ENCODE measurements around the gene VIPR1.

The VIPR1 gene

DNA sequence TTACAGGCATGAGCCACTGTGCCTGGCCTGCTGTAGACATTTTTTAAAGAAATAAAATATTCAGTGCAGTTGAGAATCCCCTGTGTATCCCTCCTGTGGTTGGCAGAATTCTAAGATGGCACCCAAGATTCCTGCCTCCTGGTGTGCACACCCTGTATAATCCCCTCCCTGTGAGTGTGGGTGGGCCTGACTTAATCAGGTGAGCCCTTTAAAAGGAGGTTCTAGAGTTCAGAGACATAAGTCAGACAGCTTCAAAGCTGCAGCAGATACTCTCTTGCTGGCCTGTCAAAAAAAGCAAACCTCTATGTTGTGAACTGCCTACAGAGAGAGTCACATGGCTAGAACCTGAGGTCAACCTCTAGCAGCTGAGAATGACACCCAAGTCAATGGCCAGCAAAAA lies 7.0 kb upstream of the VIPR1 start:
- DNase-seq, result no peak

DNA sequence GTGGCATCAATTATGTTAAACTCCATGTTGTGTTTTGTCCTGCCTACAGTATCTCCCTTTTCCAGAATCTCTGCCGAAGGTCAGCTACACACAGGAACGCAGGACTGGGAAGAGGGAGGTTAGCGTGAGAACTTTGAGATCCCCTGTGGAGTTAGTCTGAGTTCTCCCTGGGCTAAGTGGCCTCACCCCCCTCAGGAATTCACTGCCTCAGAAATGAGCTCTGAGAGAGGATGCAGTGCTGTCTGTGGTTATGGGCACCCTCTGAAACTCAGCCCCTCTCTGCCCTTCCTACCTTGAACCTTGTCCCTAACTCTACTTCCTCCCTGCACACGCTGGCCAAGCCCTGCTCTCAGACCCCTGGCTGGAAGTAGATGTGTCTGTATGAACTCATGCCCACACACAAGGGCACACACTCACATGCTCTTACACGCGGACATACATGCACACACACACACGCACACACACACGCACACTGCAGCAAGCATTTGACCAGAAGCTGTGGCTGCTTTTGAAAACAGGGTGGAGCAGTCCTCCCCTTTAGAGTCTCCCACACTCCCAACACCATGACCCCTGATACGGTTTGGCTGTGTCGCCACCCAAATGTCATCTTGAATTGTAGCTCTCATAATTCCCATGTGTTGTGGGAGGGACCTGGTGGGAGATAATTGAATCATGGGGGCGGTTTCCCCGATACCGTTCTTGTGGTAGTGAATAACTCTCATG lies 5.3 kb upstream of the VIPR1 start:
- DNase-seq, result no peak

DNA sequence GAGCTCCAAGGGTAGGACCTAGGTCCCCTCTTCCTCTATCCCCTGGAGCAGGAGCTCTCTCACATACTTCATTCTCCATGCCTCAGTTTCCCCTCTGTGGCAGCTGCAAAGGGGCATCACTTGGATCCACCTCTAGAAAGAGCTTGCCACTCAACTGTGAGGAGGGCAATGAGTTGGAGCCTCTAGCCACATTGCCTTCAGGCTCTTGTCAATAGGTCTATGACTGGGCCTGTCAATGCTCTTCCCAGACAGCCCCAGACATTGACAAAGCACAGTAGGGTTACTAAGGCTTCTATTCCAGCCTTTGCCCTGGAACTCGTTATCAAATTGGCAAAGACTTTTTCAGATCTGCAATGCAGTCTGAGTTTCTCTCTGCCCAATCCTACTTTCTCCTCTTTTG lies 4.4 kb upstream of the VIPR1 start:
- DNase-seq, result no peak

DNA sequence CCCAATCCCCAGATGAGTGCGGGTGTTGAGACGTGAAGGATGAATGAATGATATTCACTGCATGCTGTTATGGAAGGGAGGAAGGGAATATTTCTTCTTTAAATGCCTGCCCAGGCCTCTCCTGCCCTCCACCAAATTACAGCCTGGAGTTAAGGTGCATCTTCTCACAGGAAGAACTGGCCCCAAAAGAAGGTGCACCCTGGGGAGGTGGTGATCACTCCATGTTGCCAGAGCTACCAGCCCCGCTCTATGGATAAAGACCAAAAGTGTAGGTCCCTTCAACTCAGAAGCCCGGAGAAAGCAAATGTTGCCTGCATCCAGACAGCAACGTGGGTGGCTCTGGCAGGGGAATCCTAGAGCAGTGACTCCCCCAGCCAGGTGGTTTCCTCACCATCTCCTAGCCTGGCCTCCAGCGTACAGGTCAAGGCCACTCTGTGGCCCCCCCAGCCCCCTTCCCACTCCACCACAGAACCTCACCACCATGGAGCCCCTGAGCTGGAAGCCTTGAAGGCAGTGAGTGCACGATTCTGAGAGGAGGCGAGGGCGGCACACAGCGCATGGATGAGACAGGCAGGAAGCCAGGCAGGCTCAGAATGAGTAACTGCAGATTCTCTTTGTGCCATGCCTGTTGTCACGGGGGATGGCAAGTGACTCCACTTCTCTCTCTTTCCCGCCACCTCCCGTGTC lies 3.5 kb upstream of the VIPR1 start:
- DNase-seq, result no peak

DNA sequence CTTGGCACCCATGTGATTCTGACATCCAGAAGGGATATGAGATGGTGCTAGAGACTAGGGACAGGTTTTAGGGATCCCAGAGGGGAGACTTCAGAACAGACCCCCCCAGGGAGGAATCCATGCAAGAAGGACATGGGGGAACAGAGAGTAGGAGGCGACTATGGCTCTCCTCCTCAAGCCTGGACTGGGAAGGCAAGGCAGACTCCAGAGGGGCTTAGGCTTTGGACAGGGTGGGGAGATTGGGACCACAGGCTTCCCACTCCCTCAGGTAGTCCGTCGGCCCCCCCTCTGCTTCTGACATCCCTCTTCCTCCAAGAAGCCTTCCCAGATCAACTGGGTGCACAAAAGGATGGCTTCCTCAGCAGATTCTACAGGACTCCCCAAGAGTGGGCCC lies 3.0 kb upstream of the VIPR1 start:
- DNase-seq, result no peak

DNA sequence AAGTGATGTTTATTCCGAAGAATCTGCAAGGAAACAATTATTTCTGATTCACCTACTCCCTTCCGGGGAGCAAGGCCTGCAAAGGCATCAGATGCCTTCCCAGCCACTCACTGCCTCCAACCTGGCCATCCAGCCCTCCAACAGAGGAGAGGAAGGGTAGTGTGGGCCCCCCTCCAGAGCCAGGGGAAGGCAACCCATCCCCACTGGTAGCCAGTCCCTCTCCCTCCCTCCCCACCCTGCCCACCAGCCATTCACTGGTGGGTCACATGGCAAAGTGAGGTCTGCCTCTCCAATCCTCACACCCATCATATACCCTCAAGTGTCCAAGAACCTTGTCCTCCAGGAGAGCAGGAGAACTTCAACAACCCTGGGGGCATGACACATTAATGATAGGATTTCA lies 2.4 kb upstream of the VIPR1 start:
- DNase-seq, result no peak

DNA sequence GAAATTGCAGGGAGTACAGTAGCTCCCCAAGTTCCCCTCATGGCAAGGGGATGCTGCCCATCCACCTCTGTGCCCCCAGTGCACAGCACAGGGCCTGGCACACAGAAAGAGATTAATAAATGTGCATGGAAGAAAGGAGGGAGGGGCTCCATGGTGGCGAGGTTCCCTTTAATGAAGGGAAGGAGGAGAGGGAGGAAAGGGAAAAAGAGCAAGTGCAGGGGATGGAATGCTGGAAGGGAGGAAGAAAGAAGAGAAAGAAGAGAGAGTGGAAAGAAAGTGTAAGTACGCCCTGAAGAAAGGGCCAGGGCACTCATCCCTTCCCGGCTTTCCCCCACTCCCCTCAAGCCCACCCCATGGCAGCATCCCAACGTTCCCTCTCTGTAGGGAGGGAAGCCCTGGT lies 1.5 kb upstream of the VIPR1 start:
- DNase-seq, result no peak

DNA sequence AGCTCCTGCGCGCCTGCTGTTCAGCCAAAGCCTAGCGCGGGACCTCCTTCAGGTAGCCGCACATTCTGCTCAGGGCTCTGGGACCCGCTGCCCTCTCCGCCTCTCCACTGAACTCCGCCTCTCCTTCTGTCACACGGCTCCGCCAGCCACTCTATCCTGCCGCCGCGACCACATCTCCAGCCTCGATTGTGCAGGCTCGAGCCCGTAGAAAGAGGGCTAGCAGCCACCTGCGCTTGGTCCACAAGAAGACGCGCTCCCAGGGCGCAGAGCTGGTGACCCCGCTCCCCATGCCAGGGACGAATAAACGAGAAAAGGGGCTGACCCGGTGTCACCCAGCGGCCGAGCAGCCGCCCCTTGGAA lies 1.1 kb upstream of the VIPR1 start:
- no peak for DNase-seq

DNA sequence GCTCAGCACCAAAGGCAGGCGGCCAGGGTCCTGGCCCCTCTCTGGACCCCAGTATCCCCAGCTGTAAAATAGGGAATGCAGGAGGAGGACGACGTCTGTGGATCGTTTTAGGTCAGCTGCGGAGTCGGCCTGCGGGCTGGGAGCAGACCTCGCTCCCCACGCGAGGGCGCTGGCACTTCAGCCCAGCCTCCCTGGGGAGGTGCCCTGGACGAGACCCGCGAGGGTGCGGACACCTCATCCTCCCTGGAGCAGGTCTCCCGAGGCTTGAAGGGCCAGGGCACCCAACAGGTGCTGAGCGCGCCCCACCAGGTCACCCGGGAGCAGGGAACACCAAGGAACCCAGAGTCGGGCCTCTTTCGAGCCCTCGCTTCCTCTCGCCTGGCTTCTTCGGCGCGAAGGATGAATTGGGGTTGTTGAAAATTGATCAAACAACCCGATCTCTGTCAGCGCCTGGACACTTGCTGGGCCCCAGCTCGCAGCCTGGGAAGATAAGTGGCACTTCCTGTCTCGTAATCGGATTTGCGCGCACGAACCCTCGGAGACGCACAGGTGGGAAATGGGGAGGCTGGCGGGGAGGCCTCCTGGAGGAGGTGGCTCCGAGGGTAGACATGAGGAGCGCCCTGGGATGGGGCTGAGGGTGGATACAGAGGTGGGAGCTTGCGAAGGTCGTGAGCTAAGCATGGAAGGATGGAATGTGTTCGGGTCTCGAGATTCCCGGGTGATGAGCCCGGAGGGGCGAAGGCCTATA lies 588 bp upstream of the VIPR1 start:
- no peak for DNase-seq

DNA sequence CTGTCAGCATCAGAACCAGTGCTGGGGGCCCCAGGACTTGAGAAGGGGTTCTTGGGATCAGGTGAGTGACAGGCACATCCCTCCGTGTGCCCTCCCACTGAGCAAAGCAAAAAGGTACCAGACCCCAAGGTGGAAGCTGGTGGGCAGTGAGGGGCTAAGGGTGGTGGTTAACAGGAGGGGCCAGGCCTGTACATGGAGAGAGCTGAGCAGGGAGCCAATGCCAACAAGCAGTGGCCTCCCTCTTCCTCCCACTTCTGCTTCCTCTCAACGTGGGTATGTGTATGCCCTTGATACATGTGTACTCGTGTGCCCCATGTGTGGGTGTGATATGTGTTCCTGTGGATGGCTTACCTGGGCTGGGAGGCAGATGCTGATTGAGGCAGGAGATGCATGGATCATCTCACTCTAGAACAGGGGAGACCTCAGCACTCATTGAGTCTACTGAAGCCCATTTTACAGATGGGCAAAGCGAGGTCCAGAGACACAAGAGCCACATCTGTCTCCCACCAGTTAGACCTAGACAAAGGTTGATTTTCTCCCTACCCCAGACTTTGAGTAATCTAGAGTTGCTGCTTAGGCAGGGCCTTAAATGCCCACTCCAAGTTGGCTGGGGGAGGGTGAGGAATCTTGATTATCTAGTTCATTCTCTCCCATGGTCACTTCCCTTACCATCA lies 945 bp downstream of the VIPR1 start:
- no peak for DNase-seq

DNA sequence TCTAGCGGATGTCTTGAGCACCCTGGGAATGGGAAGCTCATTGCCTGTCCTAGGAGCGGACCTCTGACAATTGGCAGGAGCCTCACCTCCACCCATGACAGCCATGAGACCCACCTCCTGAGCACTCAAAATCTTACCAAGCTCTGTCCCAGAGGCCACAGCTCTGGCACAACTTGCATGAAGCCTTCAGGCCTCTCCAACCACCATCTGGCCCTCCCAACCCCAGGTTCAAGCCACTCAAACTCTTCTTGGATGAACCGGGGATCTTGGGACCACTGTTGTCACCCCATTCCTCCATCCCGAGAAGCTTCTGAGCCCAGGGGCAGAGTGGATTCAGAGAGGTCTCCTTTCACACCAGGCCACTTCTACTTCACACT lies 1.5 kb downstream of the VIPR1 start:
- DNase-seq, result no peak

DNA sequence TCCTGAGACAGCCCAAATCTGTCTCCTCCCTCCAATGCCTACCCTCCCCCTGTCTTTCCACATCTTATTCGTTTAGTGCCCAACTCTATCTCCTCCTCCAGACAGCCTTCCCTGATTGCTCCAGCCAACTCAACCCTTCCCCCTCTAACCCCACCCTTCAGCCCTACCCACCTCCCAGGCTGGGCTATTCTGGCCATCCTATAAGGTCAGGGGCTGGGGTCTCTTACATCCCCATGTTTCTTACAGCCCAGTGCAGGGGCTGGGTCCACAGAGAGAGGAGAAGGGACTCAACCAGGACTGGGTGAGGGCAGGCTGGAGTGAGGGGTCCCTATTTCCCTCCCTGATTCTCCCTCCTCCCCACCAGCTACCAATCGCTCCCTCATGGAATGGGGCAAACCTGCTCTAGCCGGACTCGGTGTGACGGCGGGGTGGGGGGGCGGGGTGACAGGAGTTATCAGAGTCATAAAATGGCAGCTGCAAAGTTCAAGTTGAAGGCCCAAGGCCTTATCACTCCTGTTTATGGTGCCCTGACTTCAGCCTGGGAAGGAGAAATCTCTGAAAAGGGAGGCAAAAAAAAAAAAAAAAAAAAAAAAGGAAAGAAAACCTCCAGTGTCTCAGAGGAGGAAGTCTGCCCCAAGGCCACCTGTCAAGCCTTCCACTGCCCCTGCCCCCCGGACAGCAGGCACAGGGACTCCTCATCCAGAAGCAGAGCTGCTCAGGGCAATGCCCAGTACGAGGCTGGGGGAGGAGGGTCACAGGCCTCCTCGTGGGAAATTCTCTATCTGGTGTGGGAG lies 2.1 kb downstream of the VIPR1 start:
- DNase-seq, result no peak

DNA sequence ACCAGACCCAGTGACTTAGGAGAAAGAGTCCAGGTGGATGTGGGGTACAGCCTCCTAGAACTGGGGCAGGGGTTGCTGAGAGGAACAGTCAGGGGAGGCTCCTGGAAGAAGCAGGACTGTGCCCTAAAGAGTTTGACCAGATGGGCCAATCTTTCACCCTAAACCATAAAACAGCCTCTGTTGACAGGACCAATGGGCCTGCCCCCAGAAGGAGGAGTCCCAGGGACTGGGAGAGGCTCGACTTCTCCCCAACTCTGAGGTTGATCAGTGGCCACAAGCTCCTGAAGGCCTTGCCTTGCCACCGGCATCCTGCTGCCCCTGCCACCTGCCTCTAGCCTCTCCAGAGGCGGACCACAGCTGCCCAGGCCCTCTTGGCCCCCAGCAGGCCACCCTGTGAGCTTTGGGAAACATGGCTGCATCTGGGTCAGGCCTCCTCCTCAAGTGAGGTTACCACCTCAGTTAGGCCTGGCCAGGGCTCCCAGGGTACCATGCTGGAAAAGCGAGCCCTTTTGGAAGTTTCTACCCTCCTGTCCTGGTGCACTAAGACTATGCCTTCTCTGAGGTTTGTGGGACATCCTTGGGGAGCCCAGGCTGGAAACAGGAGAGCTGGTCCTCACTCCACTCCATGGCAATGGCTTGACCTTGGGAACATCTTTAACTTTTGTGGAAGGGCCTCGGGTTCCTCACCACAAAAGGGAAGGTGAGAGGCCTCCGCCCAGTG lies 2.8 kb downstream of the VIPR1 start:
- DNase-seq, result no peak

DNA sequence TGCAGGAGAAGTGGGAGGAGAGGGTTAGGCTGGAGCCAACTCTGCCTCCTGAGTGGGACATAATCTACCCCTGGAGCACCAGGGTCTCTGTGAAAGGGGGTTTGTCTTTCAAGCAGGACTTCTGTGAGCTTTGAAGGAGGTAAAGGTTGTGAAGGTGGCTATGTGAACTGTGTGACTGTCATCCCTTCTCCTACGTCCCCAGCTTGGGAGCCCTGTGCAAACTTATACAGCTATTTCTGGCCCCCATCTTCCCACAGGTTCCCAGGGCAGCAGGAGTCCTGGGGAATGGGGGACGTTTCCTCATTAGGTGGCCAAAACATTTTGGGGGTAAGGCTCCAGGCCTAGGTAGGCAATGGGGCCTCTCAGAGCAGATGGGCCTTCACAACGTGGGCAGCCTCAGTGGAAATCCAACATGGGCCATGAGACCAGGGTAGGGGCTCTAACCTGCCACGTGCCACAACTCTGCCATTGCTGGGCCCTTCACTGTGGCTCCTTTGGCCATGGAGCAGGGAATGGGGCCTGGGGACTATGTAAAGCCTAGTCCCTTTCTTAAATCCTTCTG lies 3.5 kb downstream of the VIPR1 start:
- no peak for DNase-seq

DNA sequence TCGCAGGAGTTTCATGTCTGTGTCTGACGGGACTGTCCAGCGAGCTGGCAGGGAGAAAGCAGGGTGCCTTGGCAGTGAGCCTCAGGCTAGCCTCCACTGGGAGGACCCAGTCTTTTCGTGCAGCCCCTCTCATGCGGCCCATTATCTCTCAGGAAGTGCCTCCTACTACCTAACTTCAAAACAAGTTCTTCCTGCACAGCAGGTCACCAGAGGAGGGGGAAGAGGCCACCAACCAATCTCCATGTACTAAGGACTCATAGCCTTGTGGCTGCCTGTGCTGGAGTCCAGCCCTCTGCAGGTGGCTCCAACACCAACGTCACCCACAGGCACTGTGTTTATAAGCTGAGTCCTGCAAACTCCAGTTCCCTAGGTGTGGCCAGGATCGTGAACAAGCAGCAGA lies 4.8 kb downstream of the VIPR1 start:
- DNase-seq, result no peak

DNA sequence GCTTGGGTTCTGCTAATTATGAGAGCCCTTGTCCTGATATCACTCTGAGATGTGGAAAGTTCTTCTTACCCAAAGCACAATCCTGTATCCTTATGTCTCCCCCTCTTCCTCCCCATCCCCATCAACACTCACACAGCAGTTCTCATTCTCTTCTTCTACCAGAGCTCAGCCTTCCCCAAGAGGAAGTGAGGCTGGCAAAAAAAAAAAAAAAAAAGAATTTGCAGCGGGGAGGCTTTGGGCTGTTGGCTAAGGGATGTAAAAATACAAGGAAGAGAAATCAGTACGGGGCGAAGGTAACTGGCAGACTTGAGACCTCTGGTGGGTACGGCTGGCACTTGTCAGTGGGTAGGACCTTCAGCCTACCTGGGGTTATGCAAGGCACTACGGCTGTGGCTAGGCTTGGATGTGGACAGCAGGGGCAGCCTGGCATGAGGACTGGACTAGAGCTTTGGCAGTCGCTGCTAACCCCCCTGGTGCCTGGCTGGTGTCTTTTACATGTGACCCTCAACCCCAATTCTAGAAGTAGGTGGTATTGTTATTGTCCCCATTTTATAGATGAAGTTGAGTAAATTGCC lies 5.4 kb downstream of the VIPR1 start:
- no peak for DNase-seq

DNA sequence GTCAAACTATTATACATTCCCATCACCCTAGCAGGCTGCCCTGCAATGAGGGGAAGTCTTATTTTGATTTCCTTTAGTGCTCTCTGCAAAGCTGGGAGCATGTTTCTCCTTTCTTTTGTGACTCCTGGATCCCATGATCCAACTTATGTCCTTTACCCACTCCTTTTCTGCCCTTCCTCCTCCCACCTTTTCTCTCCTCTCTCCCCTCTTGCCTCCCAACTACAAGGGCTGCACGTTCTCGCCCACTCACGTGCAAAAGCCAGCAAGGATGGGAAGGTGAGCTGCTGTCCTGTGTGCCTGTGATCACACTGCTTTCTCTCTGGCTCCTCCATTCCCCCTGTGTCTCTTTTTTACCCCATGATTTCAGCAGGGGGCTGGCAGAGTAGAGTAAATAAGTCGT lies 6.1 kb downstream of the VIPR1 start:
- DNase-seq, result no peak

DNA sequence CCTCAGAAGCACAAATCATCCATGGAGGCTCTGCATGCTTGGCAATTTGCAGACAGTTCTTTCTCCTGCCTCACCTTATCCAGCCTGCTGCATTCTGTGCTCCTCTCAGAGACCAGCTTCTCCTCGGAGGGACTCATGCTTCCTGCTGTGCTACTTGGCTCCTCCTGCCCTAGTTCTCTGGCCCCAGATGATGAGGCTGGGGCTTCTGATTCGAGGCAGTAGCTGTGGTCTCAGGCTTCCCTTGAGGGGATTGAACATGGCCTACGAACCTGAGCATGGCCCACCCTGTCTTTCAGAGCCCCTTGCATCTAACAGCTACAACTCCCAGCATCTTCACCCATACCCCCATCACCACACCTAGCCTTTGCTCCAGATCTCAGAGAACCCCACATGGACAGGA lies 6.7 kb downstream of the VIPR1 start:
- no peak for DNase-seq

DNA sequence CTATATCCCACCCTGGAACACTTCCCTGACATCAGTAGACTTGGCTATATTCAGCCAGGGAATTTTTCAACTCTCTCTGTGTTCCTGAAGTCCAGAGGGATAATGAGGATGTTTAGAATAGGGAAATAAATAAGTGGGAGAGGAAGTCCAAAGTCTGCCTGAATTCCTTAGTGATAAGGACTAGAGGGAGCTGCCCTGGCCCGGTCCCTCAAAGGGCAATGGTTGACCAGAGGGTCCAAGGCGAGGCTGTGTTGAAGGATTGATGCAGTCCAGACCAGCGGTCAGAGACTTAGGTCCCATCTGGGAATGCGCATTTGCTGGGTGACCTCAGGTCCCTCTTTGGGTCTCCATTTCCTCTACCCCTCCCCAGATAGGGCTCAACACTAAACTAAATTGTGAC lies 7.9 kb downstream of the VIPR1 start:
- DNase-seq, result no peak

DNA sequence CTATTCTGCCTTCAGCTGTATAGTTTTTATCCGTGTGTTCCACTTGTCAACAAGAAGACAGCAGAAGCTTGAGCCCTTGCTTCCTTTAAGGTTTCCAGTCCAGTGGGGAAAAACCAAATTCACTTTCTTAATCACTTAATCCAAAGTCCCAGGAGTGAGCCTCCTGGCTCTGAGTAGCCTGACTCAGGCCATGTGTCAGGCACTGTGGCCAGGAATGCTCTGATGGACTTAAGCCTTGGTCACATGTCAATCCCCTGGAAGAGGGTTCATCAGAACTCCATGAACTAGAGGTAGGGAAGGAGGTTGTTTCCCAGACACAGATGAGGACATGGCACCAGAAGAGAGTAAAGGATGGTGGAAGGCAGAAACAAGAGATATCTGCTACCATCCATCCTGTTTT lies 8.8 kb downstream of the VIPR1 start:
- DNase-seq, result no peak

DNA sequence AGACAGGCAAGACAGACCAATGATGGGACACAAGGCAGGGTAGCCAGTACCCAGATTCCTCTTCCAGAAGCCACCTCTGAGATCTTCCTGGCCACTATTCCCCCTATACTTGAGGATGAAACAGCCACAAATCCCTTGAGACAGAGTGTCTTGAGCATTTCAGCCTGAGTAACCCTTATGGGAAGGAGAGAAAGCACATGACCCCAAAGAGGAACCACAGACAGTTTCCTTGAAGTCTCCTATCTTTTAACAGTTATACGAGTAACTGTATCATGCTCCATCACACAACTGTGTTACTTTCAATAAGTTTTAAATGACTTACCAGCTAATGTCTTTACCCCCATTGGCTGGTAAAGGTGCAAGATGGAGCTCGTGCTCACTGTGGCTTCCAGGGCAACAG lies 9.3 kb downstream of the VIPR1 start:
- DNase-seq, result no peak

DNA sequence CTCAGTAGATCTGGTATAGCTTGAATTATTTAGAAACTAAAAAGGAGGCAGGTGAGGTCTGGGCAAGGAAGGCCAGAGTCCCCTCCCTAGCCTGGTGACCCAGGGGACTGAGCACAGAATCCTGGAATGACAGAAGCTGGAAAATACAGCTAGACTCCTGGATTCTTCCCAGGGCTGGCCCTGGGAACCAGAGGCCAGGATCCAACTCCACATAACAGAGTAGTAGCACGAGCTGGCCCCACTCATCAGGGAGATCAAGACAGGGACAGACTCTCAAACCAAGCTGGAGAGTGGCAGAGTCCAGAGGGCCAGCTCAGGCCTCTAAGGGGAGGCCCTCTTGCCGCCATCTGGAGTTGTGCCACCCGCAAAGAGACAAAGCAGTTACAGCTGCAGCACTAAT lies 10.7 kb downstream of the VIPR1 start:
- DNase-seq, result no peak
